ENCODE results near the gene ZNF518B. TPM values are rescaled to one million over a fixed set of nuclear protein-coding genes. Genes with fewer than 3 reads are reported as not detected.

Gene ZNF518B
- total and polyA plus RNA-seq, 9 of the 15 experiments (the other 6 are each of a cell fraction or from before 2014, with no cell fraction given): 13.1 to 48.9 (median 37.5) TPM

- TF ChIP-seq SMARCA4 (IDR thresholded peaks at IDR 0.05) (no peak), NR2C1 (IDR thresholded peaks at IDR 0.05) (peak; percentile 54), NR2C1 (tag; IDR thresholded peaks at IDR 0.05) (peak; percentile 48; the same call in 1 of the 2 replicates), CUX1 (CRISPR knock-in tag; IDR thresholded peaks at IDR 0.05) (no peak), CCNT2 (IDR thresholded peaks at IDR 0.05; ENCODE audit: borderline replicate concordance, extremely low read depth, insufficient read length, low read depth, low read length) (no peak), TGIF2 (CRISPR knock-in tag; IDR thresholded peaks at IDR 0.05) (no peak), GABPB1 (CRISPR knock-in tag; IDR thresholded peaks at IDR 0.05) (no peak), PREB (CRISPR knock-in tag; IDR thresholded peaks at IDR 0.05) (no peak), ZNF436 (CRISPR knock-in tag; IDR thresholded peaks at IDR 0.05) (no peak), SRSF1 (IDR thresholded peaks at IDR 0.05; ENCODE audit: low read depth, low read length) (no peak), ETV1 (tag; conservative IDR thresholded peaks at IDR 0.05; ENCODE audit: low read depth) (peak; percentile 15; the same call in 1 of the 2 replicates)
- TF ChIP-seq, protein P1, sequence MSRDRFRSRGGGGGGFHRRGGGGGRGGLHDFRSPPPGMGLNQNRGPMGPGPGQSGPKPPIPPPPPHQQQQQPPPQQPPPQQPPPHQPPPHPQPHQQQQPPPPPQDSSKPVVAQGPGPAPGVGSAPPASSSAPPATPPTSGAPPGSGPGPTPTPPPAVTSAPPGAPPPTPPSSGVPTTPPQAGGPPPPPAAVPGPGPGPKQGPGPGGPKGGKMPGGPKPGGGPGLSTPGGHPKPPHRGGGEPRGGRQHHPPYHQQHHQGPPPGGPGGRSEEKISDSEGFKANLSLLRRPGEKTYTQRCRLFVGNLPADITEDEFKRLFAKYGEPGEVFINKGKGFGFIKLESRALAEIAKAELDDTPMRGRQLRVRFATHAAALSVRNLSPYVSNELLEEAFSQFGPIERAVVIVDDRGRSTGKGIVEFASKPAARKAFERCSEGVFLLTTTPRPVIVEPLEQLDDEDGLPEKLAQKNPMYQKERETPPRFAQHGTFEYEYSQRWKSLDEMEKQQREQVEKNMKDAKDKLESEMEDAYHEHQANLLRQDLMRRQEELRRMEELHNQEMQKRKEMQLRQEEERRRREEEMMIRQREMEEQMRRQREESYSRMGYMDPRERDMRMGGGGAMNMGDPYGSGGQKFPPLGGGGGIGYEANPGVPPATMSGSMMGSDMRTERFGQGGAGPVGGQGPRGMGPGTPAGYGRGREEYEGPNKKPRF (IDR thresholded peaks at IDR 0.05; ENCODE audit: low read depth, low read length): no peak
- TF ChIP-seq, protein P2, sequence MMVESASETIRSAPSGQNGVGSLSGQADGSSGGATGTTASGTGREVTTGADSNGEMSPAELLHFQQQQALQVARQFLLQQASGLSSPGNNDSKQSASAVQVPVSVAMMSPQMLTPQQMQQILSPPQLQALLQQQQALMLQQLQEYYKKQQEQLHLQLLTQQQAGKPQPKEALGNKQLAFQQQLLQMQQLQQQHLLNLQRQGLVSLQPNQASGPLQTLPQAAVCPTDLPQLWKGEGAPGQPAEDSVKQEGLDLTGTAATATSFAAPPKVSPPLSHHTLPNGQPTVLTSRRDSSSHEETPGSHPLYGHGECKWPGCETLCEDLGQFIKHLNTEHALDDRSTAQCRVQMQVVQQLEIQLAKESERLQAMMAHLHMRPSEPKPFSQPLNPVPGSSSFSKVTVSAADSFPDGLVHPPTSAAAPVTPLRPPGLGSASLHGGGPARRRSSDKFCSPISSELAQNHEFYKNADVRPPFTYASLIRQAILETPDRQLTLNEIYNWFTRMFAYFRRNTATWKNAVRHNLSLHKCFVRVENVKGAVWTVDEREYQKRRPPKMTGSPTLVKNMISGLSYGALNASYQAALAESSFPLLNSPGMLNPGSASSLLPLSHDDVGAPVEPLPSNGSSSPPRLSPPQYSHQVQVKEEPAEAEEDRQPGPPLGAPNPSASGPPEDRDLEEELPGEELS (CRISPR knock-in tag; IDR thresholded peaks at IDR 0.05; ENCODE audit: borderline replicate concordance): 0 out of 2 replicates have a peak, but pooled peaks have one; percentile 15
- TF ChIP-seq, protein P3, sequence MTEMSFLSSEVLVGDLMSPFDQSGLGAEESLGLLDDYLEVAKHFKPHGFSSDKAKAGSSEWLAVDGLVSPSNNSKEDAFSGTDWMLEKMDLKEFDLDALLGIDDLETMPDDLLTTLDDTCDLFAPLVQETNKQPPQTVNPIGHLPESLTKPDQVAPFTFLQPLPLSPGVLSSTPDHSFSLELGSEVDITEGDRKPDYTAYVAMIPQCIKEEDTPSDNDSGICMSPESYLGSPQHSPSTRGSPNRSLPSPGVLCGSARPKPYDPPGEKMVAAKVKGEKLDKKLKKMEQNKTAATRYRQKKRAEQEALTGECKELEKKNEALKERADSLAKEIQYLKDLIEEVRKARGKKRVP (CRISPR knock-in tag; IDR thresholded peaks at IDR 0.05): no peak
Observed at GRCh38 chr4:10458177-10458576, 951 bp upstream of the ZNF518B start (continued).

Data from K562 (cell line).